GM12874 (cell line): ENCODE data around the gene UBL7.

ENCODE experiments used
- TF ChIP-seq, protein P1 (sequence below): IDR thresholded peaks from 2 replicates; pipeline ENCODE4 v1.5.1; 2011; ENCODE audit warnings: low read depth, mild to moderate bottlenecking, control low read depth, low read length, moderate library complexity; ENCODE audit not compliant: insufficient read depth

The UBL7 gene

DNA sequence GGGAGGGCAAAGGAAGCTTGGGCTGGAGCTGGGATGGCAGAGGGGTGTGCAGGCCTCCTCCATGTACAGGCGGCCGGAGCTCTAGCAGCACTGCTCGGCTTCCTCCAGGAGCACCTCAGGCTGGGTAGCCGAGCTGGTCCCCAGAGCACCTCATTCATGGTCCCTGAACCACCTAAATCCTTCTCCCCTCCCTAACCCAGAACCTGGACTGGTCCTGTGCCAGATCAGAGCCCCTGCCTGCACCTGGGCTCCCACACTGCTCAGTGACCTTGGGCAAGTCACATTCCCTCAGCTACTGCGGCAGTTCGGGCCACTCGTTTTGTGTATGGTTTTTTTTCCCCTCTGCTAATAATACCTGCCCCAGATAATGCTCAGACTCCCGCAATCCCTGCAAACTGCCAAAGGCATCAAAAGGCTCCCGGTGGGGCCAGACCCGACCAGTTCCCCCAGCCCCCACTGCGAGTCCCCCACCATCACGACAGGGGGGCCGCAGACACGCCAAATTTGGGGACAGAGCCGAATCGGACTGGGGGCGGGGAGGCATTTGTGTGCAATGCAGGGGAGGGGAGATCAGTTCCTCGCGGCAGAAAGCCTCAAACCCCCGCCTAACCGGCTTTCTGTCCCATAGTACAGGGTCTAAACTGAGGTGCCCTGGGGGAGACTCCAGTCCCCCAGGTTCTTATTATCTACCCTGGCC, 28.5 kb downstream of the UBL7 start:
- TF ChIP-seq, protein P1, sequence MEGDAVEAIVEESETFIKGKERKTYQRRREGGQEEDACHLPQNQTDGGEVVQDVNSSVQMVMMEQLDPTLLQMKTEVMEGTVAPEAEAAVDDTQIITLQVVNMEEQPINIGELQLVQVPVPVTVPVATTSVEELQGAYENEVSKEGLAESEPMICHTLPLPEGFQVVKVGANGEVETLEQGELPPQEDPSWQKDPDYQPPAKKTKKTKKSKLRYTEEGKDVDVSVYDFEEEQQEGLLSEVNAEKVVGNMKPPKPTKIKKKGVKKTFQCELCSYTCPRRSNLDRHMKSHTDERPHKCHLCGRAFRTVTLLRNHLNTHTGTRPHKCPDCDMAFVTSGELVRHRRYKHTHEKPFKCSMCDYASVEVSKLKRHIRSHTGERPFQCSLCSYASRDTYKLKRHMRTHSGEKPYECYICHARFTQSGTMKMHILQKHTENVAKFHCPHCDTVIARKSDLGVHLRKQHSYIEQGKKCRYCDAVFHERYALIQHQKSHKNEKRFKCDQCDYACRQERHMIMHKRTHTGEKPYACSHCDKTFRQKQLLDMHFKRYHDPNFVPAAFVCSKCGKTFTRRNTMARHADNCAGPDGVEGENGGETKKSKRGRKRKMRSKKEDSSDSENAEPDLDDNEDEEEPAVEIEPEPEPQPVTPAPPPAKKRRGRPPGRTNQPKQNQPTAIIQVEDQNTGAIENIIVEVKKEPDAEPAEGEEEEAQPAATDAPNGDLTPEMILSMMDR: no peak

DNA sequence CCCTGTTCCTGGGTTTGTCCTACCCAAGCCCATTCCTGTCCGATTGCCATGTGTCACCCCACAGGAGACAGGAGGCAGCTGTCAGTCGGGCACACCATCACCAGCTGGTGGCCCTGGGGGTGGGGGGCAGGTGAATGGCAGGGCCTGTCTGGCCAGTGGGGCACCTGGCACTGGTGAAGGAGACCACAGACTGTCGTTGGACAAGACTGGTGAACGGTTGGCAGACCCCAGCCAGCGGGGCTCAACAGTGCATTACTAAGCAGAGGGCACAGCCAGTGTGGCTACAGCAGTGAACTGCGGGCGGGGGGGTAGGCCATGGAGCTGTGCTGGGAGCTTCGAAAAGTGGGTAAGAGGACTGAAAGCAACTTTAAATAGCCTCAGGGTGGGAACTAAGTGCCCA, 29.3 kb downstream of the UBL7 start:
- TF ChIP-seq, protein P1: no peak

DNA sequence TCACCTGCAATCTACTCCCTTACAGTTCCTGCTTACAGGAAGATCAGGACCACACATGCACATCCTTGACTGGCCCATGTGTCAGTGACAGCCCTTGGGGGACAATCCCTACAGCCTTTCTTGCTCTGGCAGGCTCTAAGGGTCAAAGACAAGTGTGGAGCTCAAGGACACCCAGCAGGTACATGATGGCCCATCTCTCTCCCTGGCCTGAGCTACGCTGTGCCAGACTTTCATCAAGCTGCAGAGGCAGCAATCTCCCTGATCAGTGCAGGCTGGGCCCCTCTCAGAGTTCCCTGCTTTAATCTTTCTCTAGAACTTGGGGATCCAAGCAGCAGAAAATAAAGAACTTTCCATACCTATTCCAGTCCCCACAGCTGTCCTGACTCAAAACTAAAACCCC, 29.8 kb downstream of the UBL7 start:
- TF ChIP-seq, protein P1: no peak

DNA sequence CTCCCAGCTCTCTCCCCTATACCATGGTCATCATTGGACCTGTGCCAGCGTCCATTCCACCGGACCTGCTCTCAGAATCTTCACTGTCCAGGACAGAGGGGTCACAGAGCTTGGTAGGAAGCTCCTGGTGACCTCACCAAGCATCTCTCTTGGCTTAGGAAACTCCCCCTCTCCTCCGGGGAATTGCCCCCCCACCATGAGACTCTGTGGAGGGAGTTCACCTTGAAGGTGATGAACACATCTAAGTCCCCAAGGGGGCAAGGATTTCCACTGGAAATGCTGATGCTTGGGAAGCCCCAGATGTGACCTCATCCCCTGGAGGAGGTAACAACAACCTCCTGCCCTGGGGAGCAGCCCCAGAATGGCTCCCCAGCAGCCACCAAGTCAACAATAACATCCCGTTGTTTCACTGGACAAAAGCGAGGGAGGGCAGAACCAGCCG, 30.4 kb downstream of the UBL7 start:
- TF ChIP-seq, protein P1: no peak

DNA sequence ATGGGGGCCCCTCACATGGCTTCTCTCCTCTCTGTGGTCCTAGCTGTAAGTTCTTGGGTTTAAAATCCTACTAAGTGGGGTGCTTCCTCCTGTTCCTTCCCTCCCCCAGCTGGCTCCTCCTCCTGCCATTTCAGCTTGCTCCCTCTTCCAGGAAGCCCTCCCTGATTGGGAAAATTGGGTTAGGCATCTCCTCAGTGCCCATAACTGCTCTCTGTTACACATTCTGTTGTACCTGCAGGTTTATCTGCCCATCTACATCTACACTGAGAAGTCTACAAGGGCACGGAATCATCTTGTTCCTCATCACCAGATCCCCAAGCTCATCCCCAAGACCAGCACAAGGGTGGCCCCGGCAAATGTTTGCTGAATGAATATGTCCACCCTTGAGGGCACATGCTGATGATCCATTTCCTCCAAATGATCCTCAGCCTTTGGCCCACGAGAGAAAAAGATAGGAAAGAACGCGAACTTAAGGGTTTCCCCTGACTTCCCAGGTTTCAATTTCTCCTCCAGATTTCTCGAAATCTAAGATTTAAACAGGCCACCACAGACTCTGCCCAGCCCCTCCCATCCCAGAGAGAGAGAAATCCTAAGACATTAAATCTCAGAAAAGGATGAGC, 31.1 kb downstream of the UBL7 start:
- TF ChIP-seq, protein P1: no peak

DNA sequence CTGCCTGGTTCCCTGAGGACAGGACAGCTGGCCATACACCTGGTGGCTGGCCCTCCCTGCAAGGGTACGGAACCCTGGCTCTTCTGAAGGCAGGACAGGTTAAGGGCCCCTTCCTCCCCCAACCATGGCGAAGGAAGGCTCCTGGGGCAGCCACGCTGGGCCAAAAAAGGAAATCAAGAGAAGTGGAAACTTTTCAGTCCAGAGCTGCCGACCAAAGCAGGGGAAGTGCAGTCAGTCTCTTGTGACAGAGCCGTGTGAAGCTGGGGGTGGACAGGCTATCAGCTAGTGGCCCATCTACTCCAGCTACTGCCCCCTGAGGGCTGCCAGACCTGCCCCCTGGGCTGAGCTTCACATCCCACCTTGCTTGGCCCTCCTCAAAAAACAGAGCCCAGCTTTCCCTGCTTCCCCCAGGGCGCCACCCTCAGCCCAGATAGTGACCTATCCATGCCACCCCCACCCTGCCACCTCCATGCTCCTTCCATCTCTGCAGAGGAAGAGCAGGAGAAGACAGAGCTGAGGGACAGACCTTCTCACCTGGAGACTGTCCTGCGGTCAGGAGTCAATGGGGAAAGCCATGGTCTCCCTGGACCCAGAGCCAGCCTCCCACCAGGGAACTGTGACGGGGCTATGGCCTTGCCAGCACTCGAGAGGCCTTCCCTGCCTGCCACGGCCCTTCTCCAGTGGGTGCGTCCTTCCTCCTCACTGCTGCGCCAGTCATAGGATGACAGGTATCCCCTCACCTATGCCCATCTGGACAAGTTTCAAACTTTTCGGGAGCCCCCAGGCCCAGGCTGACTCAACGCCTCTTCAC, 31.8 kb downstream of the UBL7 start:
- TF ChIP-seq, protein P1: no peak

DNA sequence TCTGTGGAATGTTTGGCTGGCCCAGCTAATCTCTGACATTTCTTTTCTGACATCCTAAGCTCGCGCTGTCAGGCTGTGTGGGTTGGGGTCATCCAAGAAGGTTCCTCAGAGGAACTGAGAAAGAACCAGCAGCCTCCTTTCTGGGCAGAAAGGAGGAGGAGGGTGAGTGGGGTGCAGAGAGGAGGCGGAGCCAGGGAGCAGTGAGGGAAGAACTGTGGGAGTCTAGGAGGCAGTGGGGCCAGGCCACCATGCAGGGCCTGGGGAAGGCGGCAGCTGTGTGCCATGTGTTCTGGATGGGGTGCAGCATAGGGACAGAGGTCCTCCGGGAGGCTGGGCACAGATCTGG, 32.5 kb downstream of the UBL7 start:
- TF ChIP-seq, protein P1: no peak
